GM18907 (cell line): ENCODE results near the gene CELF2.
"Not testable (repeated sequence)": the region's sequence is repeated elsewhere in the genome, so short reads cannot be mapped to it uniquely, and the experiment has no call there.

Experiments
- ATAC-seq: cut with Tn5 transposase; IDR thresholded peaks from one replicate; pipeline ENCODE4 v1.9.1; 2021; ENCODE audit warnings: mild to moderate bottlenecking, moderate library complexity; ENCODE audit not compliant: unreplicated experiment

The CELF2 gene

DNA sequence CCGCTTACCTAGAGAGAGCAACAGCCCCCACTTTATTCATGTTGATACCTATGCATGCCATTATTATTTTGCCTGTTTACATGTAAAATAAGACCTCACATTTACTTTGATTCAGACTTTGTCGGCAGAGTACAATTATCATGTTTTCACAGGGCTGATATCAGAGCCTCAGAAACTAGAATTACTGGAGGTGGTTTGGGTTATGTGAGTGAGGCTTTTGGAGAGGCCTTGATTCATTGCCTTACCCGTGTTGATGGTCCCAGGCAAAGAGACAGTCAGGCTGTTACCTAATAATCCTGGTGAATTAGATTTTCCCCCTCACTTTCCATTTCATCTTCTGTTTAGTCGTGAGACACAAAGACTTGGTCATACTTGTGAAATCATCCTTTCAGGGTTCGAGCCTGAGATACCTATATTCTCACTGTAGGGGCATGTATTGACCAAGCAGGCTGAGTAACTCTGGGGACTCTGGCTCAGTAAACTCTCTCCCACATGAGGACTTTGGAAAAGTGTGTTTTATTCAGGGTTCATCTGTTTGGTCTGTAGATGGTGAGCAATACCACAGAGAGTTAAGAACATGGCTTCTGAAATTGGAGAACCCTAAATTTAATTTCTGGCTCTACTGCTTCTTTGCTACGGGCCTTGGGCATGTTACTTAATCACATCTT, 150.9 kb downstream of the CELF2 start:
- no peak for ATAC-seq

DNA sequence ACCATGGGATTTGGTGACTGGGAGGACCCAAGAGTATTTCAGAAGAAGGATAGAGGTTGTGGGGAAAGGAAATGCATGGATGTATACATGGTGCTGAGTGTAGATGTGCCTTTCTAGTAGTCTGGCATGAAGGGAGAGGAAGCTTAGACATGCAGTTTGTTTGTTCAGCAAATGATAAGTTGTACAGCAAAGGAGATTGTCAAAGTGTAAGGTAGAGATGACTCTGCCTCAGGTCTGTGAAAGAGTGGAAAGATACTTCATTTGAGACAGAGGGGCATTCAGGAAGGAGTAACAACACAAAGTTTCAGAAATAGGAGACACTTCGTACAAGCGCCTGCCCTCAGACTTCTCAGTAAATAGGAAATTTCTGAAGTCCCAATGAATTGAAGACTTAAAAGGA, 152.3 kb downstream of the CELF2 start:
- no peak for ATAC-seq

DNA sequence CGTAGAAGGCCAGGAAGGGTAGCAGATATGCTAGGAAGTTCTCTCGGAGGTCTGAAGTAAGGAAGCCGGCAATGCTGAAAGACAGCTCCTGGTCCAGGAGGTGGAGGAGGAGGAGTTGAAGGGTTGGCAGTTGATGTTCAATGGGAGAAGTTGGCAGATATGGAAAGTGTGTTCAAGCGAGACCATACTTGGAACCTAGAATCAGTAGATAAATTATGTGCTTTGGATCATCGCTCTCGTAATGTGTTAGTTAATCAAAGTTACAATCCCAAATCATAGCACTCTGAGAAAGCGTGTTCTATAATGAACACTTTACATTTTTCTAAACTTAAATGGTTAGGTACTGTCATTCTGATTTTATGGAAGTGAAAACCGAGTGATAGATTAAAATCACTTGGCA, 152.9 kb downstream of the CELF2 start:
- no peak for ATAC-seq

DNA sequence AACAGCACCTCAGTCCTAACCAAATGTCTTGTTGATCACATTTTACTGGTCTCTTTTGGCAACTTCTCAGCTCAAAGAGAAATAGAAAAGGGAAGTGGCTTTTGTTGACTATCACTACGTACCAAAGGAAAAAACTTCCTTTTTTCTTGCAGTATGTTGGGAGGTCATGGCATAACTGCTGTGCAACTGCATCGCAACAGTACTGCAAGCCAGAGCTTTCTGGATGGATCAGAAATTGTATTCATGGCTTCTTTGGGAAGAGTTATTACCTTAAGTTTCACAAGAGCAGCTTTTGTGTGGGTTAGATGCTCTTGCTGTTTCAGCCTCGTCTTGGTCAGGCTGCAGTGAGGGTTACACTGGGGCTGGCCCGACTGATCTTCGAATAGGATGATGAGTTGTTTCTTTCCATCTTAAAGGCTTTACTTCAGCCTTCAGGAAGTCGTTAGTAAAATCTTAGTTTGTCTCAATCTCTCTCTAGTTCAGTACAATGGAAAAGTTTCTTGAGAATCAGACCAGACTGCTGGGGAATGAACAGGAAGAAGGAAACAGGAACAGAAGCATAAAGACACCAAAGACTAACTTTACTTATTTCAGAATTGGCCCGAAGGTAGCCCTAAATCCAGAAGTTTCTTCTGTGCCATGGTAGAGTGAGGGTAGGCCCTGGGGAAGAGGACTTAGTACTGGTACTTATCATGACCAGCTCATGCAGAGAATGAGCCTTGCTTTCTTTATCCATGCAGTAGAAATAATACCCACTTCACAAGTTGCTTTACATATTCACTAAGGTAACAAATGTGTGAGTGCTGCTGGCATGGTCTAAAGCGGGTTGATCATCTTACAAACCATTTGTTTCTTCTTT, 153.6 kb downstream of the CELF2 start:
- ATAC-seq, result peak; percentile 44

DNA sequence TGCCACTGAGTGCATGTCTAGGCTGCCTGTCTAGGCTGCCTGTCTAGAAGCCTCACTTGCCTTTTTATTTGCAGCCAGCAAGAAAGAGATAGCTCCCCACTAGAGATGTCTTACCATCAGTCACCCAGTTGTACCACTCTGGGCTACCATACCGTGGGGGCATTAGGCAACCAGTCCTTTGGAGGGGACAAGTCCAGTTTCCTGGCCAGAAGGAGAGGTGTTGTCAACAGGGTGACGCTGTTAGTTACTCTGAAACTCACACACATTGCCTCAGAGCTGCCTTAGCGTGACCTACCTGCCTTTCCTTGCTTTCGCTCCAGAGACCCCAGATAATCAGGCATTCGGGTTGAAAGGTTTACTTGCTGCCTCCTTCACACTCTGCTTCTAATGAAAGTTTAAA, 155.4 kb downstream of the CELF2 start:
- no peak for ATAC-seq

DNA sequence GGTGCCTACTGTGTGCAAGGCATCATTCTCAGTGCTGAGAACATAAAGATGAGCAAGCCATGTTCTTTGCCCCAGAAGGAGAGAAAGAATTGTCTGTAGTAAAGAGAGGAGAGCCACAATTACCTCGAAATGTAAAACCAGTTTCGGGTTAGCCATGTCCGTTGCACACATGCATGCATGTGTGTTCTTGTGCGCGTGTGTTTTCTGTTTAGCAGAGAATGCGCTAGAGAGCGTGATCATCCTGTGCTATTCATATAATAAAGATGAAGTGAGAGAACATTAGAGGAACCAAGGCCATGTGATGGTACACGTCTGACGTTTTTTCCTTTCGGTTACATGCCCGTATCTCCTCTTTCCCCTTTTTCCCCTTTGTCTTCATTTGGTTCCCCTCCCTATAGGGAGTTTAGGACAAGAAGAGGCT, 158.2 kb downstream of the CELF2 start:
- peak; percentile 42 for ATAC-seq

DNA sequence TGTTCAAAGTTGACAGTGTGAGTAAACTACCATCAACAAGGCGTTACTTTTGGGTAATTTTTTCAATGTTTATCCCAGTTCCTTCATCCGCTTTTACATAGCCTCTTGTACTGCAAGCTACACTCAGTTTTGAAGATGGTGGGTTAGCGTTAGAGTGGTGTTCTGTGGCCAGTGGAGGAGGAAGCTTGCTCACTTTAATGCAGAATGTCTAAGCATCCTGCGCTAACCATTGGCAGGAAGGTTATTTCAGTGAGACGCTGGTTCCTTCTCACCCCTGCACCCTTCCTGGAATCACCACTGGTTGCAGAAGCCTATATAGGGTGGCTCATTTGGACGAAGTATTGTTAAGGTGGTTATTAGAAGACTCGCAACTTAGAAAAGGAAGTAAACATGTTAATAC, 159.1 kb downstream of the CELF2 start:
- no peak for ATAC-seq

DNA sequence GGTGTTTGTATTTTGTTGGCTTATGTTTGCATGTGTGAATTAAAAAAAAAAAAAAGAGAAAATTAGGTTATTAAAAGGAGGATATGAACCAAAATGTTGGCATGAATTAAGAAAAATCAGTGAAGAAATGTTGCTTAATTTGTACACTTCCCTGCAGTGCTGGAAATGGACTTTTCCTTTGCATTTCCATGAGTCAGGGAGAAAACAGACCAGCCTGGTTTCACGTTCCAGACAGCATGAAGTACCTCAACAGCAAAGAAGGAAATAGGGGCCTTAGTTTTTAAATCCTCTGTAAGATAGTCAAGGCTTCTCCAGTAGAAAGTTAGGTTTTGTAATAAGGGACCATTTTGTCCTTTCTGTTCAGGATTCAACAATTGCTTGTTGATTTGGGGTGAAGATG, 159.7 kb downstream of the CELF2 start:
- no peak for ATAC-seq

DNA sequence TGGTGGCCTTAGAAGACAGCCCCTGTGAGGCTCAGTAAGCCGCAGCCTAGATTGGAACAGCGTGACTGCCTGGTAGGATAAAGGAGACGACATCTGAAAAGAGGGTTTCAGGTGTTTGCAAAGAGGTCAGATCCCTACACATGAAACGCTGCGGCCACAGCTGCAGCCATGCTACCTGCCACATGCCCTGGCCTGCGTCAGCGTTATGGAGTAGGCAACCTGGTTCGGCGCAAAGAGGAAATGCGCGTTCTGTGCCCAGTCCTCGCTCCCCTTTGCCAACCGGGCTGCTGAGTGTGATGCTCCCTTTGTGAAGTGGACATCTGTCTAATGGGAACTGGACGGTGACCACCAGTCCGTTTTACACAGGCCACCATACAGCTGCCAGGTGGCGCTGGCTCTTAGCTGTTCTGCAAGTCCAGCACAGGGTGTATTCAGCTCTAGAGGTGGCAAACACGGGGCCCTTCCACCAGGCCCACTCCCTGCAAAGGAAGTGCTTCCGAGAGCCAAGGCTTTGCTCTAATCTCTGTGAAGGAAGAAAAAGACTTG, 160.3 kb downstream of the CELF2 start:
- ATAC-seq, result peak; percentile 24

DNA sequence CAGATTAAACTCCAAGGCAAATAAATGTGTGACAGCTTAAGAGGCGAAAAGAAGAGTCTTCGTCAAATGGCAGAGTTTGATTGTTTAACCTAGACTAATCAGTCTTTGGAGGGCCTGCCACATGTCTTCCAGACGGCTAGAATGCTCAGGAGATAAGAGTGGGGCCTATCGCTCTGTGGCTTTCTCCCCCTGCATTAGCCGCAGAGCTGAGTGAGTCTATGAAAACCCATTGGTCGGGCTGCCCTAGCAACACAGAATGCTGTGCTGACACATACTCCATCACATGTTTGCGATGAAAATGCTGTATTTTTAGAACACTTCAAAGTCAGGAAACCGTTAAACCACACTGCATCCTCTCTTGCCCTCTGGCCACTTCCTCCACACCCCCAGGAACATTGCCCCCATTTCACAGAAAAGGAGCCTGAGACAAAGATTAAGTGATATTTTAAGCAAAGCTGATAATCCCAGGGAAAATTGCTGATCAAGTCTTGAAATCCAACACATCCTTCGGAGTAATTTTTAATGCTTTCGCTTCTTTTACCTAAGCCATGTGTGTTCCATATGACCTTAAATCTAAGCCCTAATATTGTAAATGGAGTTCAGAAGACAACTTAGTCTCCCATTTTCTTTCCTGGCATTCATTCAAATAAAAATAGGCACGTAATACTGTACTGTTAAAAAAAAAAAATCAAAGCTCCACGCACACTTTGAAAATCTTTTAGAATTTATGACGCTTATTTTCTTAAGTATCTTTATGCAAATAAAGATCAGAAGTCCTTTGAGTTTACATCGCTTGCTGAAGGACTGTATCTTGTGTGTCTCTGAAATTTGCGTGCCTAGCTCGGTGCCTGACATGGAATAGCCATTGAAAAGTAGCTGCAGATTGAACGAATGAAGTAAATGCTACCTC, 161.2 kb downstream of the CELF2 start:
- peak; percentile 87 for ATAC-seq

DNA sequence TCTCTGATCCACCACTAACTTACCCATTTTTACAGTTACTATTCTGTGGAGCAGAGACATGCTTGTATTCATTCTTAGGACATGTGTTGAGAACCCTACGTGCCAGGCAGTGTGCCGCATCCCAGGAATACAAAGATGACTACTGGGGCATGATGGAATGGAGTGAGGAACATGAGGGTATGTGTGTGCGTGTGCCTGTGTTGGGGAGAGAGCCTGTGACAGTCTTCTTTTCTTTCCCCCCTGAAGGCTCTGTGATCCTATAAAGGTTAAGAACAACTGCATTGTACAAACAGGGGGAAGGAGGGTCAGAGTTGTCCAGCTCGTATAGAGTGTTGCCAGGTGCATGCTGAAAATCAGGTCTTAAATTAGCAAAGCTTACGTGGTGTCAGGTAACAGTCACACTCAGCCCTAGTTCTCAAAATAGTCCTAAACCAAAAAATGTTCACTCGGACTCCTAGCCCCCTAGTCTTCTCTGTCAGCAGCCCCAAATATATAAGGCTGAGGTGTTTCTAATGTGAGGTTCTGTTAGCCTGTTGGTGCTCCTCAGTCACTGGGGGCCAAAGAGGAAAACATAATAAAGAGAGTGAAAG, 161.9 kb downstream of the CELF2 start:
- ATAC-seq, result no peak

DNA sequence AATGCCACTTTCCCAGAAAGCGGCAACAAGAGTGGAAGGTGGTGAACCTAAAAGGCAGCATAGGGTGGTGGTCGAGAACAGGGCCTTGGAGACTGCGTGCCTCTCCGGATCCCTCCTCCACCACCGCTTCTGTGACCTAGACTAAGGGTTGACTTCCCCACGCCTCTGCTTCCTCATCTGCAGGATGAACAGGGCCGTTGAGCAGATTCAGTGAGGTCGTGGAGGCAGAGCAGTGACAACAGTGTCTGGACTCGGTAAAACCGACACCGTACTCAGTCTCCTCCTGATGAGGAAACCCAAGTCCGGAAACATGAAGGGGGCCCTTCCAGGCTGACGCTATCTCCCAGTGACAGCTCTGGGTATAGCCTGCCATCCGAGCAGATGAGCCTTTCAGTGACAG, 162.6 kb downstream of the CELF2 start:
- ATAC-seq, result peak; percentile 24

DNA sequence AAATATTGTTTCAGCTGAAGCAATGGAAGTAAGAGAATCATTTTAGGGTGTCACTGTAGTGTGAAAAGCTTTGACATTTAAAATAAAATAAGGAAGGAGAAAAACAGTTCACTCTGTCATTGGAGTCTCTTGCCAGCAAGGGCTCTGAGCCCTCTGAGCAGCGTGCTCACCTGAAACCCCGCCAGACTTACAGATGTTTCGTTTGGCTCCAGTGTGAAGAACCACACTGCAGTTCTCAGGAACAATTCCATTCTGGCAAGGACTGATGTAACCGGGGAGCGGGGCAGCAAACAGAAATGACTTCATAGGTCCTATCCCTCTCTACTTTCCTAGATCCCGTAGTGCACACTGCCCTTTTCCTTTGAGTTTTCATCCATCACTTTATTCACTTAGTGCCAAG, 164.3 kb downstream of the CELF2 start:
- ATAC-seq, result no peak

DNA sequence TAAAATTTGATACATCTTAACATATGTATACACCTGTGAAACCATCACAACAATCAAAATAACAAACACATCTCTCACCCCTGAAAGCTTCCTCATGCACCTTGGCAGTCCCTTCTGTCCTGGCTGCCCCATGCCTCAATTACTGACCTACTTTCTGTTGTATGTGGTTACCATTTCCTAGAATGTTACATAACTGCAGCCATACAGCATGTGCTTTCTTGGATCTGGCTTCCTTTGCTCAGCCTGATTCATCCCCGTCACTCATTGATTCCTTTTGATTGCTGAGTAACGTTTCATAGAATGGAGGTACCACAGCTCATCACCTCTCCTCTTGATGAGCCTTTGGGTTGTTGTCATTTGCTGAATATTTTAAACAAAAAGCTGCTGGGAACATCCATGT, 165.3 kb downstream of the CELF2 start:
- ATAC-seq, result no peak

DNA sequence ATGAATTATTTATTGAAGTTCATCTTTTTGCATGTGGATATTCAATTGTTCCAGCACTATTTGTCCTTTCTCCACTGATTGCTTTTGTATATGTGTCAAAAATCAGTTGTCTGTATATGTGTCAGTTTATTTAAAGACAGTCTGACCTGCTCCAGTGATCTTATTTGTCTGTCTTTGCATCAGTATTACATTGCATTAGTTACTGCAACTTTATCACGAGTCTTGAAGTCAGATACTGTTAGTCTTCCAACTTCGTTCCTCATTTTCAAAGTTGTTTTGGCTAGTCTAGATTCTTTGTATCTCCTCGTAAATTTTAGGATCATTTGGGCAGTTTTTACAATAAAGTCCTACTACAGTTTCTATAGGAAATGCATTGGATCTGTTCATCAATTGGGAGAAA, 166.4 kb downstream of the CELF2 start:
- no peak for ATAC-seq

DNA sequence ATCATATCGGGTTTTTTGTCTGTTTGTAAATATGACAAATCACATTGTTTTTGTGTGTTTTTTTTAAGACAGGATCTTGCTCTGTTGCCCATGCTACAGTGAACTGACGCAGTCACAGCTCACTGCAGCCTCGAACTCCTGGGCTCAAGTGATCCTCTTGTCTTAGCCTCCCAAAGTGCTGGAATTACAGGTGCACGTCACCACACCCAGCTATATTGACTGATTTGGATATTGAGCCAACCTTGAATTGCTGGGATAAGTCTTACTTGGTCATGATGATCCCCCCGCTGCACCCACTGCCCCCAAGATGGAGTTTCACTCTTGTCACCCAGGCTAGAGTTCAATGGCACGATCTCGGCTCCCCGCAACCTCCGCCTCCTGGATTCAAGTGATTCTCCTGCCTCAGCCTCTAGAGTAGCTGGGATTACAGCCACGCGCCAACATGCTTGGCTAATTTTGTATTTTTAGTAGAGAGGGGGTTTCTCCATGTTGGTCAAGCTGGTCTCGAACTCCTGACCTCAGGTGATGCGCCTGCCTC, 167.5 kb downstream of the CELF2 start:
- ATAC-seq, result not testable (repeated sequence)

DNA sequence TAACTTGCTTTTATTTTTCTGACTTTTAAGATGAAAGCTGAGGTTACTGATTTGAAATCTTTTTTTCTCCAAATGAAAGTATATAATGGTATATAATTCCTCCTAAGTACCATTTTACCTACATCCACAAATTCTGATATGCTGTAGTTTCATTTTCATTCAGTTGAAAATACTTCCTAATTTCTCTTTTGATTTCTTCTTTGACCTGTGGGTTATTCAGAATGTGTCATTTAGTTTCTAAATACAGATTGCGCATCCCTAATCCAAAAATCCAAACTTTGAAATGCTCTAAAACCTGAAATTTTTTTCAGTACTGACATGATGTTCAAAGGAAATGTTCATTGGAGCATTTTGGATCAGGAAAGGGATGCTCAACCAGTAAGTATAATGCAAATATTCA, 168.7 kb downstream of the CELF2 start:
- no peak for ATAC-seq

DNA sequence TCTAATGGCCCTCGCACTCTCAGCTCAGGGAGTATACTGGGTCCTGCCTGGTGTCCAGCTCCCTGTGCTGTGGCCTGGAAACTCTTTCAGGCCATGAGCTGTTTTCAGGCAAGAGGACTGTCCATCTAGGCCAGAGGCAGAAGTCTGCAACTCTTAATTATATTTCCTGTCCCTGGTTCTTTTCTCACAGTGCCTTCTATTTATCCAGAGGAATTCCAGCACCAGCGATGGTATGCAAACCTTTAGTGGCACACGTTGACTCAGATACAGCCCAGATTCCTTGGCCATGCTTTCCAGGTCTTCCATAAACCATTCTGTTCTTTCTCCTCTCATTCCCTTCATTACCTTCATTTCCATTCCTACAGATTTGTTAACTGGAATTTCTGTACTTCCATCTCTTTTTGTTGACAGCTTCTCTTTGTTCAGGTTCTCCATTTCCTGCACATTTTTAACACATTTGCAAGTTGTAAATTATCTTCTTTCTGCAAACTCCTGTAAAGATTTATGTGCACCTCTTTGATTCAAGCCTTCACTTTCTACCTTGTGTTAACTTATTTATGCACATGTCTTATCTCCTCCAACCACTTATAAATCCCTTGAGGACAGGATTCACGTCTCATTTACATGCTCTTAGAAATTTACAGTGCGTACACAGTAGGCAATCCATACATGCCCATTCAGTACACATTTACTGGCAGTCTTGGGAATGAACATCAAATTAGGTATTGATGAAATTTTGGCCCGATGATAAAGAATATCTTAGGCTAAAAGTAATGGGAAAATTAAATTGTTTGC, 172.1 kb downstream of the CELF2 start:
- no peak for ATAC-seq

DNA sequence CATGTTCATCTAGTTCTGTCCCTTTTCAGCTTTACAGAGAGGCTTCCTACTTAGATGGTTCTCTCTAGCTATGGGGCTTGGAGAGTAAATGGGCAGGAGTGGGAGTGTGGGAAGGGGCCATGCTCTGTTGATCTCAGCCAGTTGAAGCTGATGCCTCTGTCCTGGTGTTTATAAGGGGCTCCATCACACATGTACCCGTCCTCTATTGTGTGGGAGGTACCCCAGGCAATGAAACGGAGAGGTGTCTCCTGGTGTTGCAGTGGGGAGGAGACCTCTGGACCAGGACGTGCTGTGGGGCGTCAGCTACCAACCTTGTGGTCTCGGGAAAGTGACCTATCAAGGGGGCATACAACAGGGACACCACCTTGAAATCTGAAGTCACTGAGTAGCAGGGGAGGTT, 173.5 kb downstream of the CELF2 start:
- ATAC-seq, result no peak

DNA sequence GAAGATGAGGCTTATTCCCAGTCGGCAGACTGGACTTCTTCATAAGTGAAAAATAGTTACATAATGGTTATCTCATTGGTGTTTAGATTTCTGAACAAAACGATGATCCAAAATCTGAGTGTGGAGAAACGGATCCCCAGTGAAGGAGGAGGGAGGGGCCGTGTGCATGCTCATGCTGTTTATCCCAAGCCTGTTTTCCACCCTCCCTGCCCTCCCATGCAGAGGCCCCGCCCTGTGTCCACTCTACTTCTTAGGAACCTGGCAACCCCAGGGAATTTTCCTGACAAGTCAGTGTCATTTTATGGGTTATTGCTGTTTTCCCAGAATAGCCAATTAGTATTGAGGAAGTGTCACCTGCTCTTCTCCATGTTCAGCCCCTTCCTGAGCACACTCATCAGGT, 174.0 kb downstream of the CELF2 start:
- no peak for ATAC-seq
